Activated naive CD4-positive, alpha-beta T cell treated with anti-CD3 and anti-CD28 coated beads, Interleukin-2, amount 50 U/mL, for 24 hours (primary cell): ENCODE results near the gene SSR3.
A peak's percentile ranks its signal among the peaks of the same experiment; 100 is the strongest.
"Not testable (repeated sequence)": the region's sequence is repeated elsewhere in the genome, so short reads cannot be mapped to it uniquely, and the experiment has no call there.

Source experiments
- H3K27ac Mint-ChIP-seq: one replicate; pipeline ENCODE4 v1.8.0; 2021; ENCODE audit warnings: mild to moderate bottlenecking, mixed read lengths
- H3K27me3 Mint-ChIP-seq: one replicate; pipeline ENCODE4 v1.8.0; 2021; ENCODE audit warnings: mixed read lengths
- H3K36me3 Mint-ChIP-seq: one replicate; pipeline ENCODE4 v1.8.0; 2021; ENCODE audit warnings: mixed read lengths
- H3K4me1 Mint-ChIP-seq: one replicate; pipeline ENCODE4 v1.8.0; 2021; ENCODE audit warnings: mixed read lengths
- H3K4me3 Mint-ChIP-seq: one replicate; pipeline ENCODE4 v1.8.0; 2021; ENCODE audit warnings: mild to moderate bottlenecking, mixed read lengths
- H3K9me3 Mint-ChIP-seq: one replicate; pipeline ENCODE4 v1.8.0; 2021; ENCODE audit warnings: mixed read lengths

Gene SSR3

DNA sequence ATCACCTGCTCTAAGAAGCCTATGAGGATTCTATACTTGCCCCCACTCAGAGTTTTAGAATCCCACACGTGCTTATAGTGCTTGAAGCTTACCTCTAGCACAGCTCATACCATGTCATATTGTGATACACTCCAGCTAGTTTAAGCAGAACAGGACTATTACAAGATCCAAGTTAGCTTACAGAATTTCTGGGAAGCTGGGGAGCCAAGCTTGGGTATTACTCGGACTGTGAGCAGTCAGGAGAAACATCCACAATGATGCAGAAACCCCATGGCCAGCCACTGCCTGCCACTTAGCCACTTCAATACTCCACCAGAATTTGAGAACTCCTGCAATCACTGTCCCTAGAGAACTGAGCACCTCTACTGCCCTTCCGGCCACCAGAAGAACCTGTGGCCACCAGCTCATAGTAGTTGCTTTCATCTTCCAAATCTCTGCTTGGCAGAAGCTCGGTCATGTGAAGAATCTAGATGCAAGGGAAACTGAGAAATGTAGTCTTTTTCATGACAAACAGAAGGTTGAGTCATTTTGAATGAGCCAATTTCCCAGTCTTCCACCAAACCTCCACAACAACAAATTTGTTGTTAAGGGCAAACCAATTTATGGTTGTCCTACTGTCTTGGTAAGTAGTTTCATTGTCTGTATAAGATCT lies 27.7 kb upstream of the SSR3 start:
- Mint-ChIP-seq H3K4me1 (peaks cover 4% of the 10 kb centered on the region), H3K36me3 (no peaks in the 10 kb centered on the region), H3K27me3 (no peaks in the 10 kb centered on the region)

DNA sequence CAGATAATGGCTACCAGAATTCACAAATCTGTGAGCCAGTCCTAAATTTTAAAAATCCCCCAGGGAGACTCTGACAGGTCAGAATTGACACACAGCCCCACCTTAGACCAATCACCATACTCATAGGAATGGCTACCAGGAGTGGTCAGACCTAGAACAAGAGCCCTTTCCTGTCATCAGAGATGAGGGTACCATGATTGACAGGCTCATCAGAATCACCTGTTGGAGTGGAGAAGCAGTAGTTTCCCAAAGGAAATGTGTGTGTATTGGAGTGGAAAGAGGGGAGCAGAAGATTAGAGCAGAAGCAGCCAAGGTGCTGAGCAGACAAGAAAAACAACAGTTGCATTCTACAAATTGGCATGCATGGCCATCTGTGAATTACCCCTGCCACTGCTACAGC lies 27.0 kb upstream of the SSR3 start:
- peaks cover 2% of the 10 kb centered on the region for H3K27me3 Mint-ChIP-seq
- no peaks in the 10 kb centered on the region for H3K36me3 Mint-ChIP-seq
- H3K4me1 Mint-ChIP-seq = peaks cover 4% of the 10 kb centered on the region
- H3K4me3 Mint-ChIP-seq = no peak overlapping the region
- H3K9me3 Mint-ChIP-seq = no peaks in the 10 kb centered on the region
- no peak overlapping the region for H3K27ac Mint-ChIP-seq

More for the DNA sequence above, 27.7 kb upstream of the SSR3 start:
- Mint-ChIP-seq H3K27ac (no peak overlapping the region), H3K9me3 (no peaks in the 10 kb centered on the region), H3K4me3 (no peak overlapping the region)

DNA sequence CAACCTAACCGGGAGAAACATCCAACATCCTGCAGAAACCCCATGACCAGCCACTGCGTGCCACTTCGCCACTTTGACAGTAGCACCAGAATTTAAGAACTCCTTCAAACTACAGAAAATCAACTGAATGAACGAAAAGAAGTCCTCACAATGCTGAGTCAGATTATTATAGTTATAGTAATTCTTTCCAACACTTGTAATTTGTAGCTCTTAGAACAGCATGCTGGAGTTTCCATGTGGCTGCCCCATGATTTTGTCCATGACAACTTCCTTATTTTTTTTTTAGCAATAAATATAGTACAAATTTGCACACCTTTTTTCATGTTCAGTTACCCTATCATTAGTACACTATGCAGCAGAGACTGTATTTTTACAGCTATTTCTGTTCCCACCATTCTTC lies 26.1 kb upstream of the SSR3 start:
- peaks cover 3% of the 10 kb centered on the region for H3K27me3 Mint-ChIP-seq
- H3K27ac Mint-ChIP-seq = no peak overlapping the region
- H3K9me3 Mint-ChIP-seq = no peaks in the 10 kb centered on the region
- no peak overlapping the region for H3K4me3 Mint-ChIP-seq
- no peaks in the 10 kb centered on the region for H3K36me3 Mint-ChIP-seq
- peaks cover 4% of the 10 kb centered on the region for H3K4me1 Mint-ChIP-seq

DNA sequence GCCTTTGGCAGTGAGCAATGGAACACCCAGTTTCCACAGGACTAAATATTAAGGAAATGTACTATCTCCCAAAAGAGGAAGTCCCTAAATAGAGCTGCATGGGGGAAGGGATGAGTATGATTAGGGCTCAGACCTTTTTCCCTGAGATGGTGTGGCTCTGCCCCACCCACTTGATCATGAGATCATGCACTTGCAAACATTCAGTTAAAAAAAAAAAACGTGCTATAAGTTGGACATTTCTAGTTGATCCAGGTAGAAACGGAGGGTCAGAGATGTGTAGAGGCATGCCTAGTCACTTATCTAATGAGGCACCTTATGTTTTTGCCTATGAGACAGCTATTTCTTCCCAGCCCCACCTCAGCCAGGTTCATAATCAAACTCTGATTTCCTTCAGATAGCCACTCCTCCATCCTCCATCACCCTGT lies 24.5 kb upstream of the SSR3 start:
- Mint-ChIP-seq H3K9me3 (no peaks in the 10 kb centered on the region), H3K36me3 (no peaks in the 10 kb centered on the region), H3K27me3 (peaks cover 7% of the 10 kb centered on the region), H3K4me3 (no peak overlapping the region), H3K4me1 (peaks cover 4% of the 10 kb centered on the region), H3K27ac (no peak overlapping the region)

DNA sequence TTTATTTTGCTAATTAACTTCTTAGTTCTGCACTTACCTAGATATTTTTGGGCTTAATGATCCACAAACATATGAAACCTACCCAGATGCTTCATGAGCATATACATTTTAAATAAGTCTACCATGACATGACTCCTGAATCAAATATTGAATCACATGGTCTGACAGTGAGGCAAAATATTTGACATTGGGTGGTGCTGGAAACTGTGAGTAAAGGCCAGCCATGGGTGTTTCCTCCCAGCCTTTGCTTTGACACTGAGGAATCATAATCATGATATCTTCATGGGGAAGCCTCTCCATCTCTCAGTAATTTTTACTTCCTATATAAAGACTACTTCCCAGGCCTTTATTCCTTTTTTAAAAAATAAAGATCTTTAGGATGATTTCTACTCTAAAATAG lies 22.8 kb upstream of the SSR3 start:
- no peaks in the 10 kb centered on the region for H3K4me1 Mint-ChIP-seq
- H3K27me3 Mint-ChIP-seq = peaks cover 8% of the 10 kb centered on the region
- no peak overlapping the region for H3K4me3 Mint-ChIP-seq
- no peaks in the 10 kb centered on the region for H3K9me3 Mint-ChIP-seq
- H3K36me3 Mint-ChIP-seq = no peaks in the 10 kb centered on the region
- H3K27ac Mint-ChIP-seq = no peak overlapping the region

DNA sequence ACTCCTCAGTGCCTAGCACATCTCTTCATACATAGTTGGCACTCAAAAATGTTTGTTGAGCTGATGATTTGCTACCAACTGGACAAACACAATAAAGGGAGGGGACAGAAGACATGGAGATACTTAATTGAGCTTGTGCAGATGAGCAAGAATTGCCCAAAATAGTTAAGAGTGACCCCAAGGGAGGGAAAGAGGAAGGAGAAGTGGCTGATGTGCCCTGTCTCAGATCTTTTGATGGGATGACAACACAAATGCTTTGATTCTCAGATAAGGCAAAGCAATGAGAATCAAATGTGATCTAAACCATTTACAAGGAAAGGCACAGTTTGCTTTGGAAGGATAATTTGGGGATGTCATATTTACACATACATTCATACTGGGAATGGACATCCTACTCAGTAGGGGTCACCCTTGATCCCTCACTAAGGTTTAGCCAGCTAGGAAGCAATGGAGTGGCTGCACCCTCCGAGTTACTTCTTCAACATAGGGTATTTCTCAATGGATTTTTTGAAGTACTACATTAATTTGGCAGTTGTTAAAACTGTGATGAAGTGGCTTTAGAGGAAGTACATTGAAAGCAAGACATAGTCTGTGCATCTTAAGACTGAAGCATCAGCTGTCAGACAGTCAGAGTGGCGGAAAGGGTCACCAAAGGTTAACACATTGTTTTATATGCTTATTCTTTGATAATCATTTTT lies 21.9 kb upstream of the SSR3 start:
- no peaks in the 10 kb centered on the region for H3K36me3 Mint-ChIP-seq
- no peak overlapping the region for H3K4me3 Mint-ChIP-seq
- H3K4me1 Mint-ChIP-seq = no peaks in the 10 kb centered on the region
- H3K9me3 Mint-ChIP-seq = no peaks in the 10 kb centered on the region
- H3K27me3 Mint-ChIP-seq = peaks cover 10% of the 10 kb centered on the region
- no peak overlapping the region for H3K27ac Mint-ChIP-seq

DNA sequence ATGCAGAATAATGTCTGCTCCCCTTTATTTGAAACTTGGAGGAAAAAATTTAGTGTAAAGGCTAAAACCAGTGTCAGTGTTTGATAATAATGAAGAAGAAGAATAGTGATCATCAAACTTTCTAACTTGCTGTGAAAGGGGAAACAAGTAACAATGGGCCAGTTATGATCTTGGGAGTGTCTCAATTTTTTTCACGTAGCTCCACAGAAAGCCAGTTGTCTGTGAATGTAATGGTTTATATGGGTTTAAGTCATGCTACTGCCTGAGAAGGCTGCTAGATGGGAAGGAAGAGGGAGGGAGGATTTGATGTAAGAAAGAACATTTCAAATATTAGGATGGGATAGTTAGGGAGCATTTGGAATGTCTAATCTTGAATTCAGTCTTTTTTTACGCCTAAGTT lies 21.1 kb upstream of the SSR3 start:
- Mint-ChIP-seq H3K4me3 (no peak overlapping the region), H3K27me3 (peaks cover 10% of the 10 kb centered on the region), H3K27ac (no peak overlapping the region), H3K36me3 (no peaks in the 10 kb centered on the region), H3K4me1 (no peaks in the 10 kb centered on the region), H3K9me3 (no peaks in the 10 kb centered on the region)

DNA sequence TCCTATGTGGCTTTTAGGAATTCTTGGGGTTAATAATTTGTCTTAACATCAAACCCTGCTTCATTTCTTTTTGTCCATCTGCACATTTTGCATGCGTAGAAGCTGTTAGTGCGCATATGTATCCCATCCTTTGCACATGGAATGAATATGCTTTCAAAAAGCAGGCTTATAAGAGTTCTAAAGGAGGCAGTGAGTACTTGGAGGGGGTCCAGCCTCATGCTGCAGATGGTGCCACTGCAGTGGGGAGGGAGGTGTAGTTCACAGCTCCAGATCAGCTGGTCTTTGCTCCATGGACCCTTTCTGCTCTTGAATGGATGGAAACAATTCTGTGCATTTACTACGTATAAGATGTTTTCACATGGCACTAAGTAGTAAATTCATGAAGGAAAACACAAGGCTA lies 20.7 kb upstream of the SSR3 start:
- Mint-ChIP-seq H3K27ac (no peak overlapping the region), H3K27me3 (peaks cover 10% of the 10 kb centered on the region), H3K4me1 (no peaks in the 10 kb centered on the region), H3K4me3 (no peak overlapping the region), H3K36me3 (no peaks in the 10 kb centered on the region), H3K9me3 (no peaks in the 10 kb centered on the region)

DNA sequence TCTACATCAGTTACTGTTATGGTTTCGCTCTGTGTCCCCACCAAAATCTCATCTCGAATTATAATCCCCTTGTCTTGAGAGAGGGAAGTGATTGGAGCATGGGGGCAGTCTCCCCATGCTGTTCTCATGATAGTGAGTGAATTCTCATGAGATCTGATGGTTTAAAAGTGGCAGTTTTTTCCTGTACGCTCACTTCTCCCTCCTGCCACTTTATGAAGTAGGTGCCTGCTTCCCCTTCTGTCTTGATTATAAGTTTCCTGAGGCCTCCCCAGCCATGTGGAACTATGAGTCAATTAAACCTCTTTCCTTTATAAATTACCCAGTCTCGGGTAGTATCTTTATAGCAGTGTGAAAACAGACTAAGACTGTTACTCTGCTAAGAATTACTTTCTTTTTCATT lies 15.0 kb upstream of the SSR3 start:
- not testable (repeated sequence) for H3K27ac Mint-ChIP-seq, H3K4me1 Mint-ChIP-seq, H3K4me3 Mint-ChIP-seq, H3K36me3 Mint-ChIP-seq, H3K27me3 Mint-ChIP-seq, H3K9me3 Mint-ChIP-seq

DNA sequence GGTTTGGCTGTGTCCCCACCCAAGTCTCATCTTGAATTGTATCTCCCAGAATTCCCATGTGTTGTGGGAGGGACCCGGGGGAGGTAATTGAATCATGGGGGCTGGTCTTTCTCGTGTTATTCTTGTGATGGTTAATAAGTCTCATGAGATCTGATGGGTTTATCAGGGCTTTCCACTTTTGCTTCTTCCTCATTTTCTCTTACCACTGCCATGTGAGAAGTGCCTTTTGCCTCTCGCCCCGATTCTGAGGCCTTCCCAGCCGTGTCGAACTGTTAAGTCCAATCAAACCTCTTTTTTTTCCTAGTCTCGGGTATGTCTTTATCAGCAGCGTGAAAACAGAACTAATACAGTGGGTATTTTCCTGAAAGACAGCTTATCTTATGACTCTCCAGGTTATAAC lies 14.1 kb upstream of the SSR3 start:
- not testable (repeated sequence) for H3K4me1 Mint-ChIP-seq, H3K36me3 Mint-ChIP-seq, H3K4me3 Mint-ChIP-seq, H3K27me3 Mint-ChIP-seq, H3K9me3 Mint-ChIP-seq, H3K27ac Mint-ChIP-seq

DNA sequence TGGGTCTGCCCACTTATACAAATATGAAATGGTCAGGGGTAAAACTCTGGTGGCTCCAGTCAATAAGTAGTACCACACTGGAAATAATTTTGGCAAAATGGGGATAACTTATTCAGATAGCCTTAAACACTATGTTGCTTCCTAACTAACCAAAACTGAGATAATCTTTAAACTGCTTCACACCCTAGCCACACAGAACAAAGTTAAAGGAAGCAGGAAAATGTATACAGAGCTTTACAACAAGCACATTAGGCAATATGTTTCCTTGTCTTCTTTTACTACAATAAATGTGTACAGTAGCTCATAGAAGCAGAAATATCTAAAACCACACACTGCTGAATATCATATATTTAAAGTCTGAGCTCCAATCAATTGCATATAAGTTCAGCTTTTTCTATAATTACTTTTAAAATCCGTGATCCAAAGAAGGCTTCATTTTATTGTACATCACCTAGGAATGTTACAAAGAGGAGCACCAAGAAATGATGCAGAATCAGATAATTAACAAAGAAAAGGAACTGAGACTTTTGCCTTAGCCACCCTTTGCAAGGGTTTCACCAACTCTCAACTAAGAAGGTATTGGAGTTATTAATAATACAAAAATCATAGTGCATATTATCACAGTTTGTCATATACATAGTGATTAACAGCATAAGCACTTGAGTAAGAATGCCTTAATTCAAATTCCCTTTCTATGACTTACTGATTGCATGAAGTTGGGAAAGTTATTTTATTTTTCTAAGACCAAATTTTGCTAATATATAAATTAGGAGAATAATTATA lies 9.2 kb upstream of the SSR3 start:
- H3K36me3 Mint-ChIP-seq = no peaks in the 10 kb centered on the region
- H3K4me3 Mint-ChIP-seq = no peak overlapping the region
- H3K27me3 Mint-ChIP-seq = peaks cover 7% of the 10 kb centered on the region
- no peak overlapping the region for H3K27ac Mint-ChIP-seq
- no peaks in the 10 kb centered on the region for H3K9me3 Mint-ChIP-seq
- H3K4me1 Mint-ChIP-seq = no peaks in the 10 kb centered on the region

DNA sequence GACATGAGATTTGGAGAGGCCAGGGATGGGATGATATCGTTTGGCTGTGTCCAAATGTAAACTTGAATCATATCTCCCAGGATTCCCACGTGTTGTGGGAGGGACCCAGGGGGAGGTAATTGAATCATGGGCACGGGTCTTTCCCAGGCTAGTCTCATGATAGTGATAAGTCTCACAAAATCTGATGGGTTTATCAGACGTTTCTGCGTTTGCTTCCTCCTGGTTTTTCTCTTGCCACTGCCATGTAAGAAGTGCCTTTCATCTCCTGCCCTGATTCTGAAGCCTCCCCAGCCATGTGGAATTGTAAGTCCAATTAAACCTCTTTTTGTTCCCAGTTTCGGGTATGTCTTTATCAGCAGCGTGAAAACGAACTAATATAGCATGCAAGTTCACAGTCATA lies 7.6 kb upstream of the SSR3 start:
- H3K4me1 Mint-ChIP-seq, H3K27me3 Mint-ChIP-seq, H3K36me3 Mint-ChIP-seq, H3K27ac Mint-ChIP-seq, H3K4me3 Mint-ChIP-seq, H3K9me3 Mint-ChIP-seq: not testable (repeated sequence)

DNA sequence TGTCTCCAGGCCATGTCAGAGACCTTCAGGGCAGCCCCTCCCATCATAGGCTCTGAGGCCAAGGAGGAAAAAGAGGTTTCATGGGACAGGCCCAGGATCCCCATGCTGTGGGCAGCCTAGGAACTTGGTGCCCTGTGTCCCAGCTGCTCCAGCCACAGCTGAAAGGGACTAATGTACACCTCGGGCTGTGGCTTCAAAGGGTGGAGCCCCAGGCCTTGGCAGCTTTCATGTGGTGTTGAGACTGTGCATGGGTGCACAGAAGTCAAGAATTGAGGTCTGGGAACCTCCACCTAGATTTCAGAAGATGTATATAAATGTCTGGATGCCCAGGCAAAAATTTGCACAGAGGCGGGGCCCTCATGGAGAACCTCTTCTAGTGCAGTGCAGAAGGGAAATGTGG lies 6.6 kb upstream of the SSR3 start:
- Mint-ChIP-seq H3K27ac (no peak overlapping the region), H3K9me3 (no peaks in the 10 kb centered on the region), H3K27me3 (peaks cover 7% of the 10 kb centered on the region), H3K36me3 (no peaks in the 10 kb centered on the region), H3K4me1 (no peaks in the 10 kb centered on the region), H3K4me3 (no peak overlapping the region)

DNA sequence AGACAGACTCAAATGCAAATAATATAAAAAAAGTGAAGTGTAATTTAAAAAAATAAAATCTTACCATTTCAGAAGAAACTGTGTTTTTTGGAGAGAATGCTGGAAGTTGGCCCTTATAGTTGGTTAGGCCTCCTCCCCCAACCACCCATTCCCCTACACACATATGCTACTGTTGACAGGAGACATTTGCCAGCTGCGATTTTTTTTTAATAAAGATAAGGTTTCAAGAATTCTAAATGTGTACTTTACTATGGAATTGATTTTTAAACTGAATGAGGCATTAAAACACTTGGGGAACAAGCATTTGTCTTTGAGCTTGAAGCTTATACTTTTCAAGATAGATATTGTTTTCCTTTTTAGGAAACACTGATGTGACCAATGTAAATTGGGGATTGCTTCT lies 4.4 kb upstream of the SSR3 start:
- no peak overlapping the region for H3K4me3 Mint-ChIP-seq
- H3K27me3 Mint-ChIP-seq = peaks cover 5% of the 10 kb centered on the region
- peaks cover 13% of the 10 kb centered on the region for H3K4me1 Mint-ChIP-seq
- no peak overlapping the region for H3K27ac Mint-ChIP-seq
- no peaks in the 10 kb centered on the region for H3K36me3 Mint-ChIP-seq
- H3K9me3 Mint-ChIP-seq = no peaks in the 10 kb centered on the region

DNA sequence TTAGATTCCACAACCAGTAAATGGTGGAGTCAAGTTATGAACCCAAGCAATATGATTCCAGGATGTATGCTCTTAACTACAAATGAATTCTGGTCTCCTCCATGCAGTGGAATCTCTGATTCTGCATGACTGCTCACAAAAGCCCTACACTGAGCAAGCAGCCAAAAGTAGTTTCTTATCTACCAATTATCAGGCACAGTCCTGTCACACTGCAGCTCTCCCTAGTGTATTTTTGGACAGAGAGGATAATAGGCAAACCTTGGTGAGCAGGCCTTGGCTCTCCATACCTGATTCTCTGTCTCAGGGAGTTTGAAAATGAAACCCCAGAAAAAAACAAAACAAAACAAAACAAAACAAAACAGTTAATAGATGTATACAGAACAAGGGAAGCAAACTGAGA lies 3.5 kb upstream of the SSR3 start:
- H3K4me1 Mint-ChIP-seq = peaks cover 19% of the 10 kb centered on the region
- H3K4me3 Mint-ChIP-seq = no peak overlapping the region
- no peaks in the 10 kb centered on the region for H3K9me3 Mint-ChIP-seq
- H3K27ac Mint-ChIP-seq = no peak overlapping the region
- no peaks in the 10 kb centered on the region for H3K36me3 Mint-ChIP-seq
- H3K27me3 Mint-ChIP-seq = peaks cover 4% of the 10 kb centered on the region

DNA sequence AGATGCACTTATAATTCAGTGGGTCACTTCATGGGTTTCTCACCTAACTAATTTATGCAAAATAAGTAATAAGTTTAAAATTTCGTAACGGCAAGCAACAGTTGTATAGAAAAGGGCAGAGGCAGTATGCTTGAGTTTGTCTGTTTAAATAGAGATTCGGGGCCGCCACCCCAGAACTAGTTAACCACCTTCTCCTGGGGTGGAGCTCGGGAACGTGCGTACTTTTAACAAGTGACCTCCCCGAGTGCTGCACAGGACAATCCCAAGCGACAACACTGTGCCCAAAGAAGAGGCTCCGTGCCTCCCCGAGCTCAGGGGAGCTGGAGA lies 439 bp downstream of the SSR3 start:
- Mint-ChIP-seq H3K27me3 (no peaks in the 10 kb centered on the region), H3K36me3 (peaks cover 15% of the 10 kb centered on the region), H3K9me3 (no peaks in the 10 kb centered on the region), H3K27ac (peak overlapping the region; percentile 96), H3K4me1 (peaks cover 55% of the 10 kb centered on the region), H3K4me3 (peak overlapping the region; percentile 96)
